Astrocyte (in vitro differentiated cells and primary cell): ENCODE data around the gene PCDH8. TPM values are rescaled to one million over a fixed set of nuclear protein-coding genes. Genes with fewer than 3 reads are reported as not detected.

Experiments
- DNase-seq: peaks from one replicate; pipeline ENCODE4 v3.0.0-alpha.2; 2010; ENCODE audit warnings: low read depth
- FAIRE-seq: peaks from 2 replicates; lab custom pipeline; 2011; peaks lifted over from hg19 to GRCh38; lab: Jason Lieb, UNC
- H2AFZ ChIP-seq: 2 replicates; pipeline ENCODE4 v1.6.0; 2012; ENCODE audit warnings: low read depth, low read length, inconsistent platforms
- H3K27ac ChIP-seq: 2 replicates; pipeline ENCODE4 v1.5.1; 2011; ENCODE audit warnings: low read depth, low read length, inconsistent platforms
- H3K27me3 ChIP-seq: 2 replicates; pipeline ENCODE4 v1.6.0; 2011; ENCODE audit warnings: low read length, inconsistent platforms; ENCODE audit not compliant: insufficient read depth
- H3K36me3 ChIP-seq: 2 replicates; pipeline ENCODE4 v1.5.1; 2011; ENCODE audit warnings: low read length, inconsistent platforms; ENCODE audit not compliant: insufficient read depth
- H3K4me1 ChIP-seq: 2 replicates; pipeline ENCODE4 v1.5.1; 2011; ENCODE audit warnings: low read length, inconsistent platforms; ENCODE audit not compliant: insufficient read depth
- H3K4me2 ChIP-seq: 2 replicates; pipeline ENCODE4 v1.6.0; 2012; ENCODE audit warnings: low read length, inconsistent platforms
- H3K4me3 ChIP-seq: 2 replicates; pipeline ENCODE4 v1.5.1; 2011; ENCODE audit warnings: low read depth, mild to moderate bottlenecking, low read length, inconsistent platforms; ENCODE audit not compliant: insufficient read depth
- H3K79me2 ChIP-seq: 2 replicates; pipeline ENCODE4 v1.6.0; 2012; ENCODE audit warnings: mild to moderate bottlenecking, low read length, inconsistent platforms; ENCODE audit not compliant: insufficient read depth
- H3K9ac ChIP-seq: 2 replicates; pipeline ENCODE4 v1.6.0; 2012; ENCODE audit warnings: mild to moderate bottlenecking, low read length, inconsistent platforms
- H3K9me3 ChIP-seq: 2 replicates; pipeline ENCODE4 v1.5.1; 2012; ENCODE audit warnings: low read depth, mild to moderate bottlenecking, low read length, inconsistent platforms; ENCODE audit not compliant: insufficient read depth
- H4K20me1 ChIP-seq: 2 replicates; pipeline ENCODE4 v1.6.0; 2012; ENCODE audit warnings: low read length, inconsistent platforms; ENCODE audit not compliant: insufficient read depth
- H3K27ac Mint-ChIP-seq: one replicate; pipeline ENCODE4 v1.8.0; 2021; ENCODE audit warnings: mild to moderate bottlenecking, mixed read lengths; ENCODE audit not compliant: unreplicated experiment
- H3K27me3 Mint-ChIP-seq: one replicate; pipeline ENCODE4 v1.8.0; 2021; ENCODE audit warnings: low read depth, mixed read lengths; ENCODE audit not compliant: unreplicated experiment
- H3K36me3 Mint-ChIP-seq: one replicate; pipeline ENCODE4 v1.8.0; 2021; ENCODE audit warnings: low read depth, mixed read lengths; ENCODE audit not compliant: unreplicated experiment
- H3K4me1 Mint-ChIP-seq: one replicate; pipeline ENCODE4 v1.8.0; 2021; ENCODE audit warnings: low read depth, mixed read lengths; ENCODE audit not compliant: unreplicated experiment
- H3K4me3 Mint-ChIP-seq: one replicate; pipeline ENCODE4 v1.8.0; 2021; ENCODE audit warnings: mild to moderate bottlenecking, moderate library complexity, mixed read lengths; ENCODE audit not compliant: unreplicated experiment
- H3K9me3 Mint-ChIP-seq: one replicate; pipeline ENCODE4 v1.8.0; 2021; ENCODE audit warnings: mild to moderate bottlenecking, mixed read lengths; ENCODE audit not compliant: unreplicated experiment
- CTCF ChIP-seq: IDR thresholded peaks from 2 replicates; pipeline ENCODE4 v1.5.1; 2011; ENCODE audit warnings: low read depth, mild to moderate bottlenecking, inconsistent platforms, low read length, moderate library complexity; ENCODE audit not compliant: insufficient read depth
- EZH2 ChIP-seq: IDR thresholded peaks from 2 replicates; pipeline ENCODE4 v1.6.1; 2012; ENCODE audit warnings: mild to moderate bottlenecking, low read length, inconsistent platforms; ENCODE audit not compliant: insufficient read depth
- total RNA-seq: library from RNA; stranded (reverse); gene quantifications from 2 replicates; pipeline ENCODE4 v1.2.1, GENCODE V29; 2021

The PCDH8 gene
- total RNA-seq, 1 donor from 2014 or later: 1.9 TPM

GRCh38 chr13:52835071-52835839 lies 13.2 kb downstream of the PCDH8 start:
- no peaks in the 10 kb centered on the region for H3K4me1 ChIP-seq
- no peak overlapping the region for H3K4me2 ChIP-seq
- Mint-ChIP-seq H3K27me3 (peaks cover 21% of the 10 kb centered on the region), H3K36me3 (no peaks in the 10 kb centered on the region), H3K27ac (no peak overlapping the region), H3K4me1 (peaks cover 7% of the 10 kb centered on the region), H3K4me3 (no peak overlapping the region), H3K9me3 (peaks cover 5% of the 10 kb centered on the region)
- no peak overlapping the region for H3K27ac ChIP-seq
- no peak for TF ChIP-seq EZH2
- no peak for TF ChIP-seq CTCF
- no peak for DNase-seq
- no peaks in the 10 kb centered on the region for H3K79me2 ChIP-seq
- FAIRE-seq: no peak
- H3K9me3 ChIP-seq: no peaks in the 10 kb centered on the region
- no peak overlapping the region for H2AFZ ChIP-seq
- no peaks in the 10 kb centered on the region for H3K36me3 ChIP-seq
- no peak overlapping the region for H3K4me3 ChIP-seq
- no peaks in the 10 kb centered on the region for H3K27me3 ChIP-seq
- no peaks in the 10 kb centered on the region for H4K20me1 ChIP-seq
- no peak overlapping the region for H3K9ac ChIP-seq

- TF ChIP-seq EZH2: no peak
- TF ChIP-seq CTCF: no peak
- Histone ChIP-seq H3K9ac (no peak overlapping the region), H2AFZ (no peak overlapping the region), H3K9me3 (no peaks in the 10 kb centered on the region), H3K4me3 (no peak overlapping the region), H3K79me2 (no peaks in the 10 kb centered on the region), H3K27ac (no peak overlapping the region), H3K36me3 (no peaks in the 10 kb centered on the region), H3K27me3 (no peaks in the 10 kb centered on the region), H3K4me1 (no peaks in the 10 kb centered on the region), H3K4me2 (no peak overlapping the region), H4K20me1 (no peaks in the 10 kb centered on the region)
- no peak for FAIRE-seq
- Mint-ChIP-seq H3K27me3 (peaks cover 6% of the 10 kb centered on the region), H3K4me3 (no peak overlapping the region), H3K27ac (no peak overlapping the region), H3K9me3 (no peaks in the 10 kb centered on the region), H3K4me1 (peaks cover 7% of the 10 kb centered on the region), H3K36me3 (no peaks in the 10 kb centered on the region)
- DNase-seq: no peak
These were observed 15.1 kb downstream of the PCDH8 start for GRCh38 chr13:52833296-52833875.

- H3K9me3 Mint-ChIP-seq: no peaks in the 10 kb centered on the region
- Histone ChIP-seq H4K20me1 (no peaks in the 10 kb centered on the region), H3K79me2 (no peaks in the 10 kb centered on the region), H3K36me3 (no peaks in the 10 kb centered on the region), H3K4me2 (no peak overlapping the region), H3K4me1 (no peaks in the 10 kb centered on the region), H3K27ac (no peak overlapping the region), H3K27me3 (no peaks in the 10 kb centered on the region), H3K9ac (no peak overlapping the region), H2AFZ (no peak overlapping the region), H3K4me3 (no peak overlapping the region), H3K9me3 (no peaks in the 10 kb centered on the region)
- FAIRE-seq: no peak
- H3K36me3 Mint-ChIP-seq: no peaks in the 10 kb centered on the region
- TF ChIP-seq CTCF: no peak
- no peak for TF ChIP-seq EZH2
- no peak overlapping the region for H3K27ac Mint-ChIP-seq
- H3K4me1 Mint-ChIP-seq: peaks cover 7% of the 10 kb centered on the region
- peaks cover 7% of the 10 kb centered on the region for H3K27me3 Mint-ChIP-seq
- H3K4me3 Mint-ChIP-seq: no peak overlapping the region
- no peak for DNase-seq
These were observed 16.1 kb downstream of the PCDH8 start for GRCh38 chr13:52832313-52832712.
